ENCODE measurements around the gene RAD23A. TPM values are rescaled to one million over a fixed set of nuclear protein-coding genes. Genes with fewer than 3 reads are reported as not detected.
A peak's percentile ranks its signal among the peaks of the same experiment; 100 is the strongest.

RAD23A gene
- total and polyA plus RNA-seq, 9 of the 15 experiments (the other 6 are each of a cell fraction or from before 2014, with no cell fraction given) = 9.5 to 181 (median 101) TPM

GRCh38 chr19:12946092-12946721, 545 bp downstream of the RAD23A start (continued):
- TF ChIP-seq FOXJ2 (tag; IDR thresholded peaks at IDR 0.05) (no peak), ZNF57 (CRISPR knock-in tag; IDR thresholded peaks at IDR 0.05) (no peak), DDX20 (tag; IDR thresholded peaks at IDR 0.05; ENCODE audit: low read depth) (no peak), NR2F6 (CRISPR knock-in tag; IDR thresholded peaks at IDR 0.05) (0 out of 2 replicates have a peak, but pooled peaks have one; percentile 74), HNRNPK (IDR thresholded peaks at IDR 0.05; ENCODE audit: low read depth, low read length, poor library complexity, severe bottlenecking) (peak; percentile 36), CBX1 (IDR thresholded peaks at IDR 0.05; ENCODE audit: low read depth) (0 out of 2 replicates have a peak, but pooled peaks have one; percentile 9), FOXA3 (CRISPR knock-in tag; conservative IDR thresholded peaks at IDR 0.05 in 1 of 2, IDR thresholded peaks at IDR 0.05 in 1 of 2) (0 out of 4 replicates have a peak, but pooled peaks of 1 of the 2 experiments have one; percentile 24), POLR2A (conservative IDR thresholded peaks at IDR 0.05) (peak; percentile 63; the same call in 1 of the 2 replicates), BRD9 (IDR thresholded peaks at IDR 0.05; ENCODE audit: low read depth, partially characterized antibody) (peak; percentile 44), NFATC3 (IDR thresholded peaks at IDR 0.05) (0 out of 2 replicates have a peak, but pooled peaks have one; percentile 22), MAZ (CRISPR knock-in tag; conservative IDR thresholded peaks at IDR 0.05 in 1 of 2, IDR thresholded peaks at IDR 0.05 in 1 of 2) (no peak; a peak in 2 of 4 replicates), OTX1 (CRISPR knock-in tag; IDR thresholded peaks at IDR 0.05) (0 out of 2 replicates have a peak, but pooled peaks have one; percentile 48), PCBP2 (IDR thresholded peaks at IDR 0.05; ENCODE audit: low read depth, low read length, poor library complexity, severe bottlenecking) (no peak), EWSR1 (IDR thresholded peaks at IDR 0.05; ENCODE audit: borderline replicate concordance, low read depth, partially characterized antibody) (no peak), PML (IDR thresholded peaks at IDR 0.05; ENCODE audit: low read length) (0 out of 2 replicates have a peak, but pooled peaks have one; percentile 33), RBM25 (IDR thresholded peaks at IDR 0.05; ENCODE audit: low read depth, low read length, severe bottlenecking) (peak; percentile 53), NR2C2 (CRISPR knock-in tag; IDR thresholded peaks at IDR 0.05) (no peak), NR2C2 (tag; IDR thresholded peaks at IDR 0.05) (peak; percentile 97; the same call in 1 of the 2 replicates), ZFP30 (CRISPR knock-in tag; IDR thresholded peaks at IDR 0.05; ENCODE audit: borderline replicate concordance) (0 out of 2 replicates have a peak, but pooled peaks have one; percentile 24), NONO (IDR thresholded peaks at IDR 0.05; ENCODE audit: low read depth in 2 of 2, low read length in 1 of 2) (0 out of 4 replicates have a peak, but pooled peaks of 1 of the 2 experiments have one; percentile 8), HDAC1 (IDR thresholded peaks at IDR 0.05) (peak; percentile 13 to 26; a peak in 1 of 4 replicates)
- TF ChIP-seq, protein P1, sequence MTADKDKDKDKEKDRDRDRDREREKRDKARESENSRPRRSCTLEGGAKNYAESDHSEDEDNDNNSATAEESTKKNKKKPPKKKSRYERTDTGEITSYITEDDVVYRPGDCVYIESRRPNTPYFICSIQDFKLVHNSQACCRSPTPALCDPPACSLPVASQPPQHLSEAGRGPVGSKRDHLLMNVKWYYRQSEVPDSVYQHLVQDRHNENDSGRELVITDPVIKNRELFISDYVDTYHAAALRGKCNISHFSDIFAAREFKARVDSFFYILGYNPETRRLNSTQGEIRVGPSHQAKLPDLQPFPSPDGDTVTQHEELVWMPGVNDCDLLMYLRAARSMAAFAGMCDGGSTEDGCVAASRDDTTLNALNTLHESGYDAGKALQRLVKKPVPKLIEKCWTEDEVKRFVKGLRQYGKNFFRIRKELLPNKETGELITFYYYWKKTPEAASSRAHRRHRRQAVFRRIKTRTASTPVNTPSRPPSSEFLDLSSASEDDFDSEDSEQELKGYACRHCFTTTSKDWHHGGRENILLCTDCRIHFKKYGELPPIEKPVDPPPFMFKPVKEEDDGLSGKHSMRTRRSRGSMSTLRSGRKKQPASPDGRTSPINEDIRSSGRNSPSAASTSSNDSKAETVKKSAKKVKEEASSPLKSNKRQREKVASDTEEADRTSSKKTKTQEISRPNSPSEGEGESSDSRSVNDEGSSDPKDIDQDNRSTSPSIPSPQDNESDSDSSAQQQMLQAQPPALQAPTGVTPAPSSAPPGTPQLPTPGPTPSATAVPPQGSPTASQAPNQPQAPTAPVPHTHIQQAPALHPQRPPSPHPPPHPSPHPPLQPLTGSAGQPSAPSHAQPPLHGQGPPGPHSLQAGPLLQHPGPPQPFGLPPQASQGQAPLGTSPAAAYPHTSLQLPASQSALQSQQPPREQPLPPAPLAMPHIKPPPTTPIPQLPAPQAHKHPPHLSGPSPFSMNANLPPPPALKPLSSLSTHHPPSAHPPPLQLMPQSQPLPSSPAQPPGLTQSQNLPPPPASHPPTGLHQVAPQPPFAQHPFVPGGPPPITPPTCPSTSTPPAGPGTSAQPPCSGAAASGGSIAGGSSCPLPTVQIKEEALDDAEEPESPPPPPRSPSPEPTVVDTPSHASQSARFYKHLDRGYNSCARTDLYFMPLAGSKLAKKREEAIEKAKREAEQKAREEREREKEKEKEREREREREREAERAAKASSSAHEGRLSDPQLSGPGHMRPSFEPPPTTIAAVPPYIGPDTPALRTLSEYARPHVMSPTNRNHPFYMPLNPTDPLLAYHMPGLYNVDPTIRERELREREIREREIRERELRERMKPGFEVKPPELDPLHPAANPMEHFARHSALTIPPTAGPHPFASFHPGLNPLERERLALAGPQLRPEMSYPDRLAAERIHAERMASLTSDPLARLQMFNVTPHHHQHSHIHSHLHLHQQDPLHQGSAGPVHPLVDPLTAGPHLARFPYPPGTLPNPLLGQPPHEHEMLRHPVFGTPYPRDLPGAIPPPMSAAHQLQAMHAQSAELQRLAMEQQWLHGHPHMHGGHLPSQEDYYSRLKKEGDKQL (CRISPR knock-in tag; IDR thresholded peaks at IDR 0.05; ENCODE audit: borderline replicate concordance) = no peak

Measured in K562 (cell line).